Caco-2 (cell line): ENCODE measurements around the gene ZNF544. TPM values are rescaled to one million over a fixed set of nuclear protein-coding genes. Genes with fewer than 3 reads are reported as not detected.

Source experiments
- BruUV-seq: library from RNA; stranded (reverse); fragments of 400-500 nt; replicated peaks from 2 replicates; lab custom pipeline; 2021; lab: Mats Ljungman, UMichigan
- CTCF ChIA-PET: fragments of 300-600 bp; sonication (Branson Sonifier 250); formaldehyde crosslinking; loops from one replicate; lab custom pipeline; 2022; ENCODE audit warnings: antibody characterized with exemption; lab: Charles Lee
- POLR2A ChIA-PET: fragments of 300-600 bp; sonication (Branson Sonifier 250); formaldehyde crosslinking; loops from one replicate; lab custom pipeline; 2022; ENCODE audit warnings: antibody characterized with exemption; lab: Charles Lee
- DNase-seq, 2 experiments: peaks; one replicate each; pipeline versions ENCODE4 v3.0.0 to v3.0.0-alpha.2; 2020 to 2022
- H3K27me3 ChIP-seq: replicated peaks from 2 replicates; pipeline ENCODE4 v1.6.0; 2011; ENCODE audit warnings: low read length; ENCODE audit not compliant: control insufficient read depth, insufficient read depth
- H3K36me3 ChIP-seq: 2 replicates; pipeline ENCODE4 v1.5.1; 2011; ENCODE audit warnings: low read length; ENCODE audit not compliant: control insufficient read depth, insufficient read depth
- H3K4me1 ChIP-seq: fragments of 250-450 bp; sonication (Bioruptor Pico); 2 replicates; pipeline ENCODE4 v1.5.1; 2020; ENCODE audit warnings: mild to moderate bottlenecking
- H3K4me3 ChIP-seq: 2 replicates; pipeline ENCODE4 v1.5.1; 2011; ENCODE audit warnings: low read depth, mild to moderate bottlenecking, control low read depth, low read length
- H3K9me3 ChIP-seq: fragments of 250-450 bp; sonication (Bioruptor Pico); 2 replicates; pipeline ENCODE4 v1.5.1; 2020; ENCODE audit warnings: mild to moderate bottlenecking, moderate library complexity
- H3K27ac Mint-ChIP-seq: one replicate; pipeline ENCODE4 v1.8.0; 2022; ENCODE audit warnings: mixed read lengths; ENCODE audit not compliant: unreplicated experiment
- H3K27me3 Mint-ChIP-seq: one replicate; pipeline ENCODE4 v1.8.0; 2022; ENCODE audit warnings: mixed read lengths; ENCODE audit not compliant: insufficient read depth, unreplicated experiment
- H3K36me3 Mint-ChIP-seq: one replicate; pipeline ENCODE4 v1.8.0; 2022; ENCODE audit warnings: mild to moderate bottlenecking, mixed read lengths; ENCODE audit not compliant: insufficient read depth, unreplicated experiment
- H3K4me1 Mint-ChIP-seq: one replicate; pipeline ENCODE4 v1.8.0; 2022; ENCODE audit warnings: low read depth, mixed read lengths; ENCODE audit not compliant: unreplicated experiment
- H3K4me3 Mint-ChIP-seq: one replicate; pipeline ENCODE4 v1.8.0; 2022; ENCODE audit warnings: mild to moderate bottlenecking, moderate library complexity, mixed read lengths; ENCODE audit not compliant: unreplicated experiment
- H3K9me3 Mint-ChIP-seq: one replicate; pipeline ENCODE4 v1.8.0; 2022; ENCODE audit warnings: mixed read lengths; ENCODE audit not compliant: unreplicated experiment
- CTCF ChIP-seq, 2 experiments: fragments of 200-600 bp in 1 of 2; IDR thresholded peaks; 1 replicate in 1 of 2; 2 replicates in 1 of 2; pipeline versions ENCODE4 v1.5.1 to v1.8.0; 2011 to 2022; ENCODE audit warnings: antibody characterized with exemption in 1 of 2, control low read depth in 1 of 2, inconsistent platforms in 1 of 2, low read depth in 1 of 2, low read length in 1 of 2, mild to moderate bottlenecking in 1 of 2, moderate library complexity in 1 of 2; ENCODE audit not compliant: insufficient read depth in 1 of 2, severe bottlenecking in 1 of 2, unreplicated experiment in 1 of 2
- intact Hi-C: fragments of 100-400 bp; cut with micrococcal nuclease; formaldehyde crosslinking; loops from one replicate; pipeline ENCODE4 v1.10.0; 2022; ENCODE audit not compliant: unreplicated experiment
- total RNA-seq: library from RNA; stranded (reverse); gene quantifications from 2 replicates; pipeline ENCODE4 v1.2.3, GENCODE V29; 2022

ZNF544 gene
- total RNA-seq, 1 experiment from 2014 or later, result 48.7 TPM

GRCh38 chr19:58277748-58278540 is 49.2 kb downstream of the ZNF544 start:
- peaks cover 57% of the 10 kb centered on the region for H3K36me3 Mint-ChIP-seq

GRCh38 chr19:58278541-58279041 is 49.9 kb downstream of the ZNF544 start, which contains the start of gene ZNF8:
ZNF8 (plus strand) TSS chr19:58278955; CDS start chr19:58279082, 127 bp downstream.
- Mint-ChIP-seq H3K9me3 (peaks cover 8% of the 10 kb centered on the region), H3K27me3 (no peaks in the 10 kb centered on the region), H3K36me3 (peaks cover 57% of the 10 kb centered on the region), H3K4me3 (peak within 1 kb of the TSS; percentile 99), H3K4me1 (peaks cover 17% of the 10 kb centered on the region), H3K27ac (peak within 1 kb of the TSS; percentile 96)
- CTCF ChIA-PET, result no interaction called here
- peak; percentile 99 for DNase-seq
- peak within 1 kb of the TSS; percentile 85 for H3K4me3 ChIP-seq
- no peak for TF ChIP-seq CTCF (IDR thresholded peaks at IDR 0.05; ENCODE audit: insufficient read depth in 1 of 2, low read depth in 1 of 2, low read length in 1 of 2, severe bottlenecking in 1 of 2, unreplicated experiment in 1 of 2)
- POLR2A ChIA-PET, result interaction anchor here (0.6 to 1.5 kb wide), 6 partner anchors 26 to 198 kb away, joined by 3 to 4 read pairs (median 3); partner anchors contain the start of gene ZSCAN22
- H3K36me3 ChIP-seq, result no peaks in the 10 kb centered on the region; the same call in 1 of the 2 replicates
- intact Hi-C loops, result loop anchor here (1.0 to 5.0 kb wide), 5 partner anchors 27 to 102 kb away; partner anchors contain the start of genes ERVK3-1, ZNF274, ZNF544 and ZNF837
- BruUV-seq, result no TSS peak
- no peaks in the 10 kb centered on the region for H3K27me3 ChIP-seq
- no peaks in the 10 kb centered on the region; the same call in 1 of the 2 replicates for H3K9me3 ChIP-seq
- 0 out of 2 replicates have a peak, but pooled peaks cover 5% of the 10 kb centered on the region for H3K4me1 ChIP-seq

More at GRCh38 chr19:58277748-58278540, 49.2 kb downstream of the ZNF544 start:
- Histone ChIP-seq H3K4me1 (0 out of 2 replicates have a peak, but pooled peaks cover 5% of the 10 kb centered on the region), H3K27me3 (no peaks in the 10 kb centered on the region), H3K36me3 (no peaks in the 10 kb centered on the region; the same call in 1 of the 2 replicates), H3K9me3 (peaks cover 4% of the 10 kb centered on the region), H3K4me3 (peak overlapping the region; percentile 54)
- TSS peak; percentile 74 for BruUV-seq
- Mint-ChIP-seq H3K27me3 (no peaks in the 10 kb centered on the region), H3K4me1 (peaks cover 17% of the 10 kb centered on the region), H3K27ac (peak overlapping the region; percentile 96), H3K9me3 (peaks cover 8% of the 10 kb centered on the region), H3K4me3 (peak overlapping the region; percentile 99)
- intact Hi-C loops, result loop anchor here (1.0 to 5.0 kb wide), 5 partner anchors 27 to 103 kb away; partner anchors contain the start of genes ERVK3-1, ZNF274, ZNF544 and ZNF837
- ChIA-PET CTCF (no interaction called here), POLR2A (interaction anchor here (0.6 to 1.5 kb wide), 6 partner anchors 27 to 199 kb away, joined by 3 to 4 read pairs (median 3); partner anchors contain the start of gene ZSCAN22)
- DNase-seq, result no peak
- TF ChIP-seq CTCF (IDR thresholded peaks at IDR 0.05; ENCODE audit: insufficient read depth in 1 of 2, low read depth in 1 of 2, low read length in 1 of 2, severe bottlenecking in 1 of 2, unreplicated experiment in 1 of 2), result no peak
